Liver (tissue), 3 donors: ENCODE measurements around the gene TMUB1.

Experiments used
- CTCF ChIP-seq: fragments of 150-350 bp; IDR thresholded peaks from 2 replicates; pipeline ENCODE4 v1.5.1; 2017; ENCODE audit warnings: improper control_type of control experiment, low read depth, low read length; ENCODE audit not compliant: missing input control
- EGR1 ChIP-seq, 2 donors: IDR thresholded peaks; 2 replicates each; pipeline ENCODE4 v1.6.1; 2016 to 2018; ENCODE audit warnings: antibody characterized with exemption in 2 of 2, low read depth in 2 of 2
- HNF4A ChIP-seq, 2 donors: conservative IDR thresholded peaks; 2 replicates each; pipeline ENCODE4 v1.6.1; 2016; ENCODE audit warnings: antibody characterized with exemption in 2 of 2, mild to moderate bottlenecking in 2 of 2
- TF ChIP-seq, protein P1 (sequence below): IDR thresholded peaks from 2 replicates; pipeline ENCODE4 v1.6.1; 2016; ENCODE audit warnings: antibody characterized with exemption
- donor health status: healthy.
- donor health status: healthy.

- no peak for TF ChIP-seq CTCF
- TF ChIP-seq, protein P1, sequence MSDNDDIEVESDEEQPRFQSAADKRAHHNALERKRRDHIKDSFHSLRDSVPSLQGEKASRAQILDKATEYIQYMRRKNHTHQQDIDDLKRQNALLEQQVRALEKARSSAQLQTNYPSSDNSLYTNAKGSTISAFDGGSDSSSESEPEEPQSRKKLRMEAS, result no peak
- TF ChIP-seq EGR1 (IDR thresholded peaks at IDR 0.05; ENCODE audit: low read depth in 2 of 2), result no peak
- no peak for TF ChIP-seq HNF4A (conservative IDR thresholded peaks at IDR 0.05)
Measured at GRCh38 chr7:151117565-151117964, 34.3 kb upstream of the TMUB1 start.
